Ishikawa (cell line): ENCODE data around the gene TATDN3.
A peak's percentile ranks its signal among the peaks of the same experiment; 100 is the strongest.

ENCODE experiments used
- CEBPB ChIP-seq: IDR thresholded peaks from 2 replicates; pipeline ENCODE4 v1.6.1; 2012
- CREB1 ChIP-seq: IDR thresholded peaks from 2 replicates; pipeline ENCODE4 v1.6.1; 2012; ENCODE audit warnings: low read depth
- EGR1 ChIP-seq: IDR thresholded peaks from 2 replicates; pipeline ENCODE4 v1.6.1; 2012
- EP300 ChIP-seq: IDR thresholded peaks from 2 replicates; pipeline ENCODE4 v1.6.1; 2012; ENCODE audit warnings: borderline replicate concordance
- FOXM1 ChIP-seq: IDR thresholded peaks from 2 replicates; pipeline ENCODE4 v1.6.1; 2012; ENCODE audit warnings: low read depth, borderline replicate concordance
- NFIC ChIP-seq: IDR thresholded peaks from 2 replicates; pipeline ENCODE4 v1.6.1; 2012
- RAD21 ChIP-seq: IDR thresholded peaks from 2 replicates; pipeline ENCODE4 v1.6.1; 2012; ENCODE audit warnings: low read depth
- REST ChIP-seq: IDR thresholded peaks from 2 replicates; pipeline ENCODE4 v1.6.1; 2012; ENCODE audit warnings: low read depth, mild to moderate bottlenecking
- TAF1 ChIP-seq: IDR thresholded peaks from 2 replicates; pipeline ENCODE4 v1.6.1; 2012; ENCODE audit warnings: low read depth, mild to moderate bottlenecking
- TCF12 ChIP-seq: IDR thresholded peaks from 2 replicates; pipeline ENCODE4 v1.6.1; 2012; ENCODE audit warnings: low read depth
- TEAD4 ChIP-seq: IDR thresholded peaks from 2 replicates; pipeline ENCODE4 v1.6.1; 2012
- USF1 ChIP-seq: IDR thresholded peaks from 2 replicates; pipeline ENCODE4 v1.6.1; 2012
- YY1 ChIP-seq: IDR thresholded peaks from 2 replicates; pipeline ENCODE4 v1.6.1; 2012; ENCODE audit warnings: low read depth
- ZBTB7A ChIP-seq: IDR thresholded peaks from 2 replicates; pipeline ENCODE4 v1.6.1; 2012; ENCODE audit warnings: low read depth
- TF ChIP-seq, protein P1 (sequence below): IDR thresholded peaks from 2 replicates; pipeline ENCODE4 v1.6.1; 2012

TATDN3 gene

DNA sequence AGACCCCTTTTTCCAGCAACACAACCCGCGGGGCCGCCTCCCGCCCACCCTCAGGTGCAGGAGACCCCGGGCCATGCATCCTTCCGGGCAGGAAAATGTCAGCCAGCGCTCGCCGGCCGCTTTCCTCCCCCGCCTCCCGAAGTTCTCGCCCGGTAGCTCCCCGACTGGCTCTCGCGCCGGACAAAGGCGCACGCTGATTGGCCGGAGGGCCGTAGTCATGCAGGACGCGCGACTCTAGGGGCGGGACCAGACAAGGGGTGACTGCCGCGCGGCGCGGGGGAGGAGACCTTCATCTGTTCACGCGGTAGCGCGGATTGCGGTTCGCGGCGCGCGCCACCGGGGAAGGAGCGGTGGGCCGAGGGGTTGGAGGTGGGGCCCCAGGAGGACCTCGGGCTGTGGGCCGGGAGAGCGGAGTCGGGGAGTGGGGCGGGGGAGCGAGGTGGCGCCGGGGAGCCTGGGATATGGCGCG is 66.3 kb downstream of the TATDN3 start, which contains the start of gene FLVCR1:
TSS of gene FLVCR1 (plus strand) at position 284 of the 469 bp plus-strand sequence. CDS start at position 462, 178 bp downstream.
- TF ChIP-seq EP300 (no peak), NFIC (no peak), TCF12 (peak; percentile 29; the same call in 1 of the 2 replicates), TAF1 (peak; percentile 74; the same call in 1 of the 2 replicates), USF1 (no peak), CEBPB (no peak), FOXM1 (no peak), REST (no peak), TEAD4 (no peak), YY1 (peak; percentile 67; the same call in 1 of the 2 replicates), RAD21 (no peak), CREB1 (peak; percentile 54), ZBTB7A (peak; percentile 88), EGR1 (peak; percentile 78; the same call in 1 of the 2 replicates)
- TF ChIP-seq, protein P1, sequence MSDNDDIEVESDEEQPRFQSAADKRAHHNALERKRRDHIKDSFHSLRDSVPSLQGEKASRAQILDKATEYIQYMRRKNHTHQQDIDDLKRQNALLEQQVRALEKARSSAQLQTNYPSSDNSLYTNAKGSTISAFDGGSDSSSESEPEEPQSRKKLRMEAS, result peak; percentile 88

DNA sequence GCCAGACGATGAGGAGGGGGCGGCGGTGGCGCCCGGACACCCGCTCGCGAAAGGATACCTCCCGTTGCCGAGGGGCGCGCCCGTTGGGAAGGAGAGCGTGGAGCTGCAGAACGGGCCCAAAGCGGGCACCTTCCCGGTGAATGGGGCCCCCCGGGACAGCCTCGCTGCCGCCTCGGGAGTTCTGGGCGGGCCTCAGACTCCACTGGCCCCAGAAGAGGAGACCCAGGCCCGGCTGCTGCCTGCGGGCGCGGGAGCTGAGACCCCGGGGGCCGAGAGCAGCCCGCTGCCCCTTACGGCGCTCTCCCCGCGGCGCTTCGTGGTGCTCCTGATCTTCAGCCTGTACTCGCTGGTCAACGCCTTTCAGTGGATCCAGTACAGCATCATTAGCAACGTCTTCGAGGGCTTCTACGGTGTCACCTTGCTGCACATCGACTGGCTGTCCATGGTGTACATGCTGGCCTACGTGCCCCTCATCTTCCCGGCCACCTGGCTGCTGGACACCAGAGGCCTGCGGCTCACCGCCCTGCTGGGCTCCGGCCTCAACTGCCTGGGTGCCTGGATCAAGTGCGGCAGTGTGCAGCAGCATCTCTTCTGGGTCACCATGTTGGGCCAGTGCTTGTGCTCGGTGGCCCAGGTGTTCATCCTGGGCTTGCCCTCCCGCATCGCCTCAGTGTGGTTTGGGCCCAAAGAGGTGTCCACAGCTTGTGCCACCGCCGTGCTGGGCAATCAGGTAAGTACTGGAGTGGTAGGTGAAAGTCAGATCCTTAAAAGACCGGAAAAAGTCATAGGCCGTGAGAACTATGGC is 67.0 kb downstream of the TATDN3 start:
- TF ChIP-seq CREB1 (no peak; the same call in 1 of the 2 replicates), ZBTB7A (peak; percentile 58)

DNA sequence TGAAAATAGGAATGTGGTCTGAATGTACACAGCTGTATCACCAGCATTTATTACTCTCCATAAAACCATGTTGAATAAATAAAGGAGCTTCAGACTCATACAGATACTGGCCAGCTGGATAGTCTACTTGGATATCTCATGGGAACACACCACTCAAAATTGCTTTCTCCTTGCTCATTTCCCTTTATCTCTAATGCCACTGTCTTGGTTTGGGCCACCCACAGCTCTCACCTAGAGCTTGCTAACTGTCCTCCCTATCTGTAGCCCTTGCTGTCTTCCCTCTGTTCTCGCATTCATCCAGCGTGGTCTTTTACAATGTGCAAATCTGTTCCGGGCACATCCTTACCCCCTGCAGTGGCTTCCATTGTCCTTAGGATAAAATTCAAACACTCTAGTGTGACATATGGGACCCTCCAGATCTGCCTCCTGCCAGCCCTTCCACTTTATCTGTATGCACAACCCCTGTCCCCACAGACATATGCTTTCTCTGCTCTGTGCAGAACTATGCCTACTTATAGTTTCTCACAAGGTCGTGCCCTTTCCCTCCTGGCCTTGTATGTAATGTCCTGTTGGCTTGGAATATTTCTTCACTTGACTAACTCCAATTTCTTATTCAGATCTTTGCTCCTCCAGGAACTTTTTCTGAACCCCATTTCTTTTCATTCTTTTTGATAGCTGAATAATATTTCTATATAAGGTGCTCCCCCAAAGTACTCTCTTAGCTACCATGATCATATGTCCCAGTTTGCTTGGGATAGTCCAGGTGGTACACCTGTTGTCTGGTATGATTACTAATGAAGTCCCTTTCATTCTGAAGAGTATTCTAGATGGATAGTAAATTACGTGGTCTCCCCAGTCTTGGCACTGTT is 69.3 kb downstream of the TATDN3 start:
- TF ChIP-seq YY1 (no peak), FOXM1 (no peak), CREB1 (no peak), TAF1 (no peak), USF1 (no peak), TEAD4 (no peak), EGR1 (no peak), REST (no peak), EP300 (no peak), RAD21 (no peak), CEBPB (no peak), TCF12 (no peak), ZBTB7A (no peak), NFIC (no peak)
- TF ChIP-seq, protein P1, result no peak

DNA sequence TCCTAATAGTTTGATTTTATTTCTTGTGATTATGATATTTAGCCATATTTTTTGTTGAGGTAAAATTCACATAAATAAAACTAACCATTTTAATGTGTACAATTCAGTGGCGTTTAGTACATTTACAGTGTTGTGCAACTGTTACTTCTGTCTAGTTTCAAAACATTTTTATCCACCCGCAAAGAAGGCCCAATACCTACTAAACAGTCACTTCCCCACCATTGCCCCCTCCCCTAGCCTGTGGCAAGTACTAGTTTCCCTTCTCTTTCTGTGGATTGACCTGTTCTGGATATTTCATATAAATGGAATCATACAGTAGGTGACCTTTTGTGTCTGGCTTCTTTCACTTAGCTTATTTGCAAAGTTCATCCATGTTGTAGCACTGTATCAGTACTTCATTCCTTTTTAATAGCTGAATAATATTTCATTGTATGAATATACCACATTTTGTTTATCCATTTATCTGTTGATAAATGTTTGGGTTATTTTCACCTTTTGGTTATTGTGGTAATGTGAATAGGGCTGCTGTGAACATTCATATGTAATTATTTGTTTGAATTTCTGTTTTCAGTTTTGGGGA is 70.5 kb downstream of the TATDN3 start:
- TF ChIP-seq REST (no peak), RAD21 (no peak), ZBTB7A (no peak), FOXM1 (no peak), CREB1 (no peak), TAF1 (no peak), USF1 (no peak)
